GM19043 (cell line): ENCODE measurements around the gene BATF3.
A peak's percentile ranks its signal among the peaks of the same experiment; 100 is the strongest.
"Not testable (repeated sequence)": the region's sequence is repeated elsewhere in the genome, so short reads cannot be mapped to it uniquely, and the experiment has no call there.

Source experiments
- ATAC-seq: cut with Tn5 transposase; IDR thresholded peaks from one replicate; pipeline ENCODE4 v1.9.1; 2021; ENCODE audit warnings: low read depth; ENCODE audit not compliant: unreplicated experiment

Gene BATF3

DNA sequence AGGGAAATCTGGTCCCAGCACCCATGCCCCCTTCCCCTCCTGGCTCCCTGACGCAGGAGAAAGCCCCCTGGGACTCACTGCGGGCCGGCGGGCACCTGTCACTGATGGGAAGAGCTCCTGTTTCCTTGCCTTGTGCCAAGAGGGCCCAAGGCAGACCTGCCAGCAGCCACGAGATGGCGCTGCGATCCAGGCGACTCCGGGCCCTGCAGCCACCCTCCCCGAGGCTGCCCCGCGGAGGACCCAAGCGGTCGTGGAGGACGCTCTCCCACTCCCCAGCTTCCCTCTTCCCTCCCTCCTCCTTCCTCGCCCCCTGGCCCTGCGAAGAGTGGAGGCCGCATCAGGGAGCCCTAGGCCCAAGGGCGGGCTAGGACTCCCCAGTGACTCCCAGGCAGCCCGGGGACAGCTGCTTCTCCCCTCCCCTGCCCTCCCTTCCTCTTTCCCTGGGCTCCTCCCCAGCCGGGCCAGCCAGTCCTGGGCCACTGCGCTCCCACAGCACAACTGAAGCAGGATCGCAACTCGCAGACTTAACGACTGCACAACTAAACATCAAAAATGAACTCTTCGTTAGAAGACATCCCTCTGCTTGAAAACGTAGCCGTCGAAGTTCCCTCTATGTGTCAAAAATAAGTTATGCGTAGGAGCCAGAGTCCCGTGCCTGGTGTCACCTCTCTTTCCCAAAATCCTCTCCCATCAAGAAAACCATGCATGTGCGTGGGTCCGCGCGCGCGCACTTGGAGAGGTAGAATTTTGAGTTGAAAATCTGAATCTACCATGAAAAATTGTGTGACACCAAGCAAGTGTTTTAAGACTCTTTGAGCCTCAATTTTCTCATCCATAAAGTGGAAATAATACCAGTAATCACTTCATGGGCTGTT, 34.2 kb downstream of the BATF3 start:
- peak; percentile 71 for ATAC-seq

DNA sequence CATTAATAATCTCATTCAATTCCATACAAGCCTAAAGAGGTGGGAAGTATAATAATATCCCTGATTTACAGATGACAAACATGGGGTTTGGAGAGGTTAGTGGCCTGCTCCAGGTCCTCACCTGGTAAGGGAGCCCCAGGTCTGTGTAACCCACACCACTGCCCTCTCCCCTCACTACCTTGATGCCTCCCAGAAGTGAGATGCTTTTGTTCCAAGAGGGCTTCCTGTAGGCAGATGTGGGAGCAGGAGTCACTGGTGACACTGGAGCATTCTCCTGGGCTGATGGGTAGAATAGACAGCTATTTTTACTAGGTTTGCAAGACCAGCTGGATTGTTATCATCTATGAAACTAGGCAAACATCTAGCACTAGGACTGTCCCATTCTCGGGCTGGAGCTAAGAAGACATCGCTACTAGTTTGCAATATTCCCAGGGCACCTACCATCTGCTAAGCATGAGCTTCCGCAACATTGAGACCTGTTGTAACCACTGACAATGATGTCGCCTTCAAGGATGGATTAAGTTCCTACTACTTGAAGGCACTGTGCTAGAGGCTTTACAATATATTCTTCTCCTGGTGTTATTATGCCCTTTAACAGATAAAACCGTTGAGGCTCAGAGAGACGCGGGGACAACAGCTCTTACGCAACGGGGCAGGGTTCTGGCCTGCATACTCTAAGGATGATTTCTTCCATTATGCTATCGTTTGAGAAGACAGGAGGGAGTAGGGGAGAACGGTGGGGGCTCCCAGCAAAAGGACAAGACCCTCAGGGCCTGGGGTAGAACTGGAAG, 35.0 kb downstream of the BATF3 start:
- ATAC-seq: no peak

DNA sequence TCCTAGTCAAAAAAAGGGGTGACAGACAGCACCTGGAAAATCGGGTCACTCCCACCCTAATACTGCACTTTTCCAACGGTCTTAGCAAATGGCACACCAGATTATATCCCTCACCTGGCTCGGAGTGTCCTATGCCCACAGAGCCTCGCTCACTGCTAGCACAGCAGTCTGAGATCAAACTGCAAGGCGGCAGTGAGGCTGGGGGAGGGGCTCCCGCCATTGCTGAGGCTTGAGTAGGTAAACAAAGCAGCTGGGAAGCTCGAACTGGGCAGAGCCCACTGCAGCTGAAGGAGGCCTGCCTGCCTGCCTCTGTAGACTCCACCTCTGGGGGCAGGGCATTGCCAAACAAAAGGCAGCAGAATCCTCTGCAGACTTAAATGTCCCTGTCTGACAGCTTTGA, 41.4 kb downstream of the BATF3 start:
- not testable (repeated sequence) for ATAC-seq

DNA sequence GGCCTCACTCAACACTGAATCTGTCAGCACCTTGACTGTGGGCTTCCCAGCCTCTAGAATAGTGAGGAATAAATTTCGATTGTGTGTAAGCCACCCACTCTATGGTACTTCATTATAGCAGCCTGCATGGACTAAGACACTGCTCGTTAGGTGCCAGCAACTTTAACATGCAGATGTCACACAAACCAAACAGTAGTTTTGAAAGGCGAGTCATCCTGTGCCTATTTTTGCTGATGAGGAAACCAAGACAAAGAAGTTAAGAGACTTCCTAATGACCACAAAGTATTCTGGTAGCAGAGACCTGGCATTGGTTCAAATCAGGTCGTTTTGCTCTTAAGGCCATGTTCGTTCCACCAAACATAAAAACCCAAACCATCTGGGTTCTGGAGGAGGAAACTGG, 42.9 kb downstream of the BATF3 start:
- ATAC-seq: no peak

DNA sequence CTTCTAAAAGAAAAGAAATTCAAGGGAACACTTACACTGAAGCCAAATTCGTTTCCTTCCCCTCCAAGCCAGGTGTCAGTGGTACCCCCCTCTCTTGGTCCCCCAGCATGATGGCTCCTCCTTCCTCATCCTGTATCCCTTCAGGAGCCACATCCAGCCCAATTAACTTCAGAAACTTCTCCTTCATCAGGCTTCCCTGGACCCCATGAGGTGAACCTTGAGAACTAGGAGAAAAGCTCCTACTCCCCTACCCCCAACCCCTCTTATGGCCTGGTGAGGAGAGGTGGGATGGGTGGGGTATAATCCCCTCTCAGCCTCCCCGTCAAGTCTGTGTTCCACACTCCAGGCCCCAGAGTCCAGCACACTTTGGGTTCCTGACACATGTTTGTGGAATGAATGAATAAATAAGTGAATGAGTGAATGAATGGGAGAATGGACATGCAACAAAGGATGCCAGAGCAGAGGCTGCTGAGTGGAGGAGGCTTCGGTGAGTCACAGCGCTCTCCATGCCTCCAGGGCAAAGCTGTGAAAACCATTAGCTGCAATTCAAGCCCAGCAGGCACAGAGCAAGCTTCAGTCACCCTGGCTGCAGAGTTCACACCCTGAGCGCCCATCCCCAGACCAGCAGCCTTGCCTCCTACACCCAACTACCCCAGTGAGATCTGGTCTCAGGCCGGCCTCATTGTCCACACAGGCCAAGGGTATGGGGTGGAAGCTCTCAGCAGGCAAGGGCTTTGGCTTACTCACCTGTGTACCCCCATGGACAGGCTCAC, 43.8 kb downstream of the BATF3 start:
- ATAC-seq: no peak

DNA sequence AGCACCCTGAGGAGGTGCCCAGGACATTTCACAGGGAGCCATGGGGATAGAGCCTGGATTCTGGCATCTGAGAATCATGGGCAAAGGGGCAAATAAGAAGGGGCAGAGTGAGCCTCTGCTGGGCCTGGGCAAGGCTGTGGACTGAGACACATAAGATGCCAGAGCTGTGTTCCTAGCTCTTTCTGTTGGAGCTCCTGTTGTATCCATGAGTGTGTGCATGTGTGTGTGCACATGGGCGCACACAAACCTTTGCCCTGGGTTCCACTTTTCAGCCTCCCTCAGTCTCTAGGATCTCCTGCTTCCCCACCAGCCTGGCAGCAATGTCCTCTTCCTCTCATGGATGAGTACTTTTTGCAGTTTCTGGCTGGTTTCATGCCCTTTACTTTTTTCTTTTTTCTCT, 47.0 kb downstream of the BATF3 start:
- no peak for ATAC-seq

DNA sequence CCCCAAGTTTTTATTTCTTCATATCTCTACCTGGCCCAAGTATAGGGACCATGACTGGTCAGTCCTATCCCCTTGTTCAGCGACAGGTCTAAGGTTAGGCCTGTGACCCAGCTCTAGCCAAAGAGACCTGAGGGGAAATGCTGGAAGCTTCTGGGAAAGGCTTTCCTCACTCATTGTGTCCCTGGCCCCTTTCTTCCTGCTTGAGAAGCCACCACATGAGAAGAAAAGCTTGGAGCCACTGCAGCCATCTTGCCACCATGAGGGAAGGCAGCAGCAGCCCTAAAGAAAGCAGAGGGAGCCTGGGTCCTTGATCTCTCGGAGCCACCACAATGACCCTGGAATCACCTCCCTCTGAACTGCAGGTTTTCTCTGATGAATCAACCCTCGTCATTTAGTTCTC, 47.7 kb downstream of the BATF3 start:
- ATAC-seq: no peak

DNA sequence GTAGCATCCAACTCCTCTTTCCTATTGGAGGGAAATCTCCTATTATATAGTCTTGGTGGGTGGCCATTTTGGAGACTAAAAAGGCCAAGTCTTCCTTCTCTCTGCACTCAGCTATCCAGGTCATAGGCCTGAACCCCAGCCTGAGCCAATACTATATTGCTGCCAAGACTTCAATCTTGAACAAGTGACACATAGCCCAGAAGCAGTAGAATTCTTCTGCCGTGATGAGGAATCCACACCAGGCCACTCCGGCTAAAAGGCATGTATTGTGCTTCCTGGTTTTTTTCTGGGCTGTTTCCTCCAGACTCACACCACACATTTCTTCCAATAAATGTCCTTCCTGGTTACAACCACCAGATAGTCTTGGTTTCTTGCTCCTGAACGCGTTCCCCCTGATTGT, 48.1 kb downstream of the BATF3 start:
- ATAC-seq: no peak

DNA sequence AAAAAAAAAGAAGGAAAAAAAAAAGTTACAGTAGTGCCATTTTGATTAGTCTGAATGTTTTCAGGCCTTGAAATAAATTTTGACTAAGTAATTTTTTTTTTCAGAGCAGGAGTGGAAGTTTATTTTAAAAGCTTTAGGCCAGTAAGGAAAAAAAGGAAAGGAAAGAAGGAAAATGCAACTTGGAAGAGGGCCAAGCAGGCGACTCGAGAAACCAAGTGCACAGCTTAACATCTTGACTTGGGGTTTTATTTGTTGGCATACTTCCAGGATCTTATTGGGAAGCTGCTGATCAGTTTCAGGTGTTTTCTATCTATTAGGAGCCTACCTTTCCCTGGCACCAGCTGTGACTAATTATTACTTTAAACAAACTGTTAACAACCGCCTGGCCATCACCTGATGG, 49.4 kb downstream of the BATF3 start:
- ATAC-seq: no peak

DNA sequence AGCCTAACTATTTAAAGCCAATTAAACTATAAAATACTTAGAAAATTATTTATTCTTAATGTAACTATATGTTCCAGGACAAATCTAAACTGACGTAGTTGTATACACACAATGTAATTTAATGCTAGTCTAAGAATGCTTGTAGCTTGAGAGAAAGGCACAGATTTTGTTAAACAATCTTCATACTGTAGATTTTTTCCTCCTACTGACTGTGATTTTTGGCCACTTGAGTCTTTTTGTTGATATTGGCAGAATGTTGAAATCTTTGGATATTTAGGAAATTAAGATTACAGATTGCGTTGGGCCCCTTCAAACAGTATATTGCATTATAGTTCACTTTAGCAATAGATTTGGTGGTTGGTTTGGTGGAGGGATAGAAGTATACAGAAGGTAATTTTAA, 50.6 kb downstream of the BATF3 start:
- no peak for ATAC-seq

DNA sequence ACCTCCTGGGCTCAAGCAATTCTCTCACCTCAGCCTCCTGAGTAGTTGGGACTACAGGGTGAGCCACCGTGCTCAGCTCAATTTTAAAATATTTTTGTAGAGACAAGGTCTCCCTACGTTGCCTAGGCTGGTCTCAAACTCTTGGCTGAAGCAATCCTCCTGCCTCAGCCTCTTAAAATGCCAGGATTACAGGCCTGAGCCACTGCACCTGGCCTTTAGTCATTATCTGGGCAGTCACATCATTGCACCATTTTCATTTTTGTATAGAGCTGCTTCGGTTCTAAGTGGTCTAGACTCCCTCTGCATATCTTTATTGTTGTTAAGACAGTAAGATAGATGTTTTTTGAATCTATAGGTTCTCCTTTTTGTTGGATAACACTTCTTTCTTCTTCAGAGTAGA, 51.2 kb downstream of the BATF3 start:
- no peak for ATAC-seq

DNA sequence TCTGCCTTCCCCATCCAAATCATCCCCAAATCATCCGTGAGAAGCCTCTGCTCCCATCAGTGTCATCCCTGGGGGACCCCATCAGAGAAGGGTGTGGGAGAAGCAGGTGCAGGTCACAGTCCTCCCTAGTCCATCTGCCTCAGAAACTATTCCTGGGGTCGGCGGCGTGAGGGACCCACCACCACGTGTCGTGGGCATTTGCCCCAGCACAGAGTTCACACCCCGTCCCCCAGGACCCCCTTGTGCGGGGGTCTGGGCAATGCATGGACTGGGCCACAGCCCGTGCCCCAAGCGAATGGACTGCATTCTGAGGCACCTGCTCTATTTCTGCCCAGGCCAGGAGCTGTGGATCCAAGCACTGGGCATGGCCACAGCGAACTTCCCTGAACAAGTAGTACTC, 52.6 kb downstream of the BATF3 start:
- ATAC-seq: no peak

DNA sequence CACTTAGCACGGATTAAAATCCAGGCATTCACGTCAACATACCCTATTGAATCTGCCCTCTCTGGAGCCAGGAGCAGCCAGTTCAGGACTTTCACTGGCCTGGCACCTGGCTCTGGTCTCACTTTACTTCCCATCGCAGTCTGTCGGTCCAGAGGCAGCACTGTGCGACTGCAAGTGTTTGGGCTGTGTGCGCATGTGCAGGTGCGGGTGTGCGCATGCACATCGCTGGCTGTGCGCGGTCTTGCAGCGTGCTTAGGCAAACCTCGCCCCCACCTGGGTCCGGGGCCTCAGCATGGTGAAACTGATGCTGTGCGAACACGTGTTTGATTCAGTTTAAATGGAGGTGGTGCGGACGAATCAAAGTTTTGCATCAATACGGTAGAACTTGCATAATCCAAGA, 53.1 kb downstream of the BATF3 start:
- ATAC-seq: no peak

DNA sequence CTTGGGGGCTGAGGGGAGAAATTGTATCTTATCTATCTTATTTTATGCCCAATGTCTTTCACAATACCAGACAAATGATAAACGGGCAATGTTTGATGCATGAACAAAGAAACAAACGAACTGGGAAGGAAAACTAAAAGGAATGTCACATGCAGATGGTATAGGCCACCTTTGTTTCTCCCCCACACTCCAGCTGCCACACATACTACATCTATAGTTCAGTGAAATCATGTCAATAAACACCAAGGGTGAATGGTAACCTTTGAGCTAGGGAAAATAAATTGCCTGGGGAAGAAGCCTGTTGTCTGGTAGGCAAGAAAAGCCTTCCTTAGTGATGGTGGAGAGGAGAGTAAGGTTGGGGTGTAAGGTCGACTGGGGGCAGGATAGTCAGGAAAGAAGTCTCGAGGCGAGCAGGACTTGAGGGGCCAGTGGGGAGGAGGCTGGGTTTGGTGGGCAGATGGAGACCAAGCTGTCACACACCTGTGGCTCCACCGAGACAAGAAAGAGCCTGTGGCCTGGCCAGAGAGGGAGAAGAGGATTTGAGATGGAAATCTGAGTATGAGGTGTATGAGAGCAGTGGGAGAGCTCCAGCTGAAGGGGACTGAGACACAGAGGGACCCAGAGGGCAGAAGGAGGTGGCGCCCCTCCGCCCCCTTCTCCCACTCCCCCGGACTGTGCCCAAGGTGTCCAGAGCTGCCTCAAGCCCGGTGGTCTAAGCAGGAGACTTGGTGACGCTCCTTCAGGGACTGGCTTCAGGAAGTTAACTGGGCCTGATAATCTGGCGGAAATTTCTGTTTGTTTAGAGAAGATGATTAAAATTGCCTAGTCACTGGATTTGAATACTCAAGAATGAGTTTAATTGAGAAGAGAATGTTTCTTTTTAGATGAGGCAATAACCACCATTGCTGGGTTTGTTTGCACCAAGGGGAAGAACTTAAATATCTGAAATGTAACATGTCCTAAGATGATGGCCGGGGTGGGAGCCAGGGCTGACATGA, 53.8 kb downstream of the BATF3 start:
- ATAC-seq: no peak

DNA sequence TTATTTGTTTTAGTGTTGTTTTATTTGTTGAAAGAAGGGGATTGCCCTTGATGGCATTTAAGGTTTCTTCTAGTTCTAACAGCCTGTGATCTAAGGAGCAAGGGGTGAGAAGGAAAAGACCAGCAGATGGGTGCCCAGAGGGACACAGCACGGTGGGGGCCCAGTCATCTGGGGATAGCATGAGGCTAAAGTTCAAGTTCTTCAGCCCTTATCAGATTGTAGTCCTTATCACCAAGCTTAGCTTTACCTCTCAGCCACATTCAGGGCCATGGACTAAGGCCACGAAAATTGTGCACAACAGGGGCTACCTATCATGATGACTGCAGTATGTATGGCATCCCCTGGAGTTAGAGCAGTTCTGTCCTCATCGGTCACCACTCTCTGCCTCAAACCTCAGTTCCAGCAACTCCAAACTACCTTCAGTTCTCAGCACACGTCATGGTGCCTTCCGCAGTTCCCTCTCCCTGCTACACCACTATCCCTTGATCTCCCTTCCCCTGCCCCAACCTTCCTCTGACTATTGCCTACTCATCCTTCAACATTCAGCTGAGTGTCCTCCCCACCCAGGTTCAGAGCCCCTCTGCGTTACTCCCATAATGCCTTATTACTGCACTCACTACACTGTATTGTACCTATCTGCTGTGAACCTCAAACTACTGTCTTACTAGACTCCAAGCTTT, 54.6 kb downstream of the BATF3 start:
- ATAC-seq: no peak

DNA sequence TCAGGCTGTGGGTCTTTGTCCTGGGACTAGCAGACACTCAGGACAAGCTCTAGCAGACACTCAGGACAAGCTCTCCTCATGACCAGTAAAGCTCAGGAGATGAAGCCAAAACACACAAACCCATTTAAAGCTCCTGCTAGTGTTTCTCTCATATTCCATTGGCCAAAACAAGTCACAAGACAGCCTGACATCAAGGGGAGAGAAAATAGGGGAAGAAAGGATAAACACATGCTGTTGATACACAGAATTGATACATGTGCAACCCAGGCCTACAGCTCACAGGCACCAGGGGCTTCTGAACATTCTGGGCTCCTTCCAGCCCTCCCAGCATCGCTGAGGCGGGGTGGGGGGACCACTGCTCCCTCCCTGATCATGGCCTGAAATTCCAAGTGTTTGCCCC, 55.8 kb downstream of the BATF3 start:
- no peak for ATAC-seq

DNA sequence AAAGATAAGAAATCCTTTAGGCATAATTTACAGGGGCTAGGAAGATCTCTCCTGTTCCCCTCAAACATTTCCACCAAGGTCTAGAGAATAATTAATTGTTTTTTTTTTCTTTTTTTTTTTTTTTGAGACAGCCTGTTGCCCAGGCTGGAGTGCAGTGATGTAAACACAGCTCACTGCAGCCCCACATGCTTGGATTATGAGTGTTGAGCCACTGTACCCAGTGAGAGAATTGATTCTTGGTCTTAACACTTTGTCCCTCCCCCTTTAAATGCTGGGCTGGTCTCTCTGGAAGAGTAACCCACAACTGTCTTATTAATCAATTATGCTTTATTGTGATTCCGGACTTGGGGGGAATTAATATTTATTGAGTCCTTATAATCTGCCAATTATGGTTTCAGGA, 57.7 kb downstream of the BATF3 start:
- ATAC-seq: no peak

DNA sequence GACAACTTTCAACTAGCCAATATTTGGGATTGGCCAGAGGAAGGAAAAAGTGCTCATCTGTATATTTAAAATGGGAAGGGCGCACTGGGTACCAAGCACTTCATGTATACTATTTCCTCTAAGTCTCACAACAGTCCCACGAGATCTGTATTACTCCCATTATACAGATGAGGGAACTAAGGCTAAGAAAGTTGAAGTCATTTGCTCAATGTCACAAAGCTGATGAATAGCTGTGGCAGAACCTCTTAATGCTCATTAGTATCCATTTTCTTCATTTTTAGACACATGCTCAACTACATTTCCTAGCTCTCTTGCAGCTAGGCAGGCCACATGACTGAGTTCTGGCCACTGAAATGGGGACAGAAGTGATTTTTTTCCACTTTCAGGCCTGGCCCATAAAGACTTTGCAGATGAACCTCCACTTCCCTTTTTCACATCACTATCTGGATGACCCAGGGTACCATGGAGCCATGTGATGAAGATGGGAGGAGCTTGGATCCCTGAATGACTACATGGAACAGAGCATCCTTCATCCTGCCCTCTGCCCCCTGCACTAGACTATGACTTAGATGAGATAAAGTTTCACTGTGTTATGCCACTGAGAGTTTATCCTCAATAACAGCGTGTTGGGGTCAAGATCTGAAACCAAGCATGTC, 59.3 kb downstream of the BATF3 start:
- ATAC-seq: no peak

DNA sequence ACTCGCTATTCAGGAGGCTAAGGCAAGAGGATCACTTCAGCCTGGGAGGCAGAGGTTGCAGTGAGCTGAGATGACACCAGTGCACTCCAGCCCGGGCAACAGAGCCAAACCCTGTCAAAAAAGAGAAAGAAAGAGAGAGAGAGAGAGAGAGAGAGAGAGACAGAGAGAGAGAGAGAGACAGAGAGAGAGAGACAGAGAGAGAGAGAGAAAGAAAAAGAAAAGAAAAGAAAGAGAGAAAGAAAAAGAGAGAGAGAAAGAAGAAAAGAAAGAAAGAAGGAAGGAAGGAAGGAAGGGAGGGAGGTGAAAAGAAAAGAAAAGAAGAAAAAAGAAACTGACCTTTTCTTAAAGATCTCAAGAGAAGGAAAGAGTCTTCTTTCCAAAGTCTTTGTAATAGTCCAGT, 60.1 kb downstream of the BATF3 start:
- ATAC-seq: not testable (repeated sequence)
